ENCODE results near the gene DEK. TPM values are rescaled to one million over a fixed set of nuclear protein-coding genes. Genes with fewer than 3 reads are reported as not detected.

DEK gene
- total and polyA plus RNA-seq, 4 experiments from 2014 or later: 56.4 to 131 (median 110) TPM

DNA sequence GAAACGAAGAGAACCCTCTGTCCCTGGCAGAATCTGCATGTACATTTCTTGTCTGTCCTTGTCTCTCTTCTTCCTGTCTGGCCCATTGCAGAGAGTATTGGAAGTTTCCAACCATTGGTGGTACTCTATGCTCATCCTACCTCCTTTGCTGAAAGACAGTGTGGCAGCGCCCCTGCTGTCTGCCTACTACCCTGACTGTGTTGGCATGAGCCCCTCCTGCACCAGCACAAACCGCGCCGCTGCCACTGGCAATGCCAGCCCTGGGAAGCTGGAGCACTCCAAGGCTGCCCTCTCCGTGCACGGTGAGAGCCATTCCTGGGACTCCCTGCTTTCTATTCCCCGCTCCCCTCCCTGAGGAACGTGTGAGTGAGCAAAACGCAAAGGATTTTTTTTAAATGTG lies 76.6 kb downstream of the DEK start:
- Mint-ChIP-seq H3K27me3 (no peaks in the 10 kb centered on the region), H3K4me3 (no peak overlapping the region), H3K27ac (no peak overlapping the region), H3K9me3 (no peaks in the 10 kb centered on the region), H3K4me1 (no peaks in the 10 kb centered on the region), H3K36me3 (peaks cover 50 to 55% of the 10 kb centered on the region in 2 donors)
- H3K4me3 ChIP-seq (ENCODE audit: low read length in 2 of 2): no peak overlapping the region
- H3K9me3 ChIP-seq (ENCODE audit: control insufficient read depth in 1 of 2, low read length in 2 of 2): no peaks in the 10 kb centered on the region
- no peak overlapping the region for H3K27ac ChIP-seq (ENCODE audit: low read depth, low read length)
- intact Hi-C loops (cut with micrococcal nuclease): no loop called here
- ChIA-PET POLR2A (ENCODE audit: partially characterized antibody) (no interaction called here), CTCF (ENCODE audit: partially characterized antibody) (no interaction called here)
- H3K4me1 ChIP-seq (ENCODE audit: insufficient read depth, low read length): no peaks in the 10 kb centered on the region
- H3K27me3 ChIP-seq (ENCODE audit: insufficient read depth, low read length): no peaks in the 10 kb centered on the region
- no peak for DNase-seq
- no peaks in the 10 kb centered on the region for H3K36me3 ChIP-seq (ENCODE audit: insufficient read depth, low read length)

- Histone ChIP-seq H3K4me3 (ENCODE audit: low read length in 2 of 2) (no peak overlapping the region), H3K4me1 (ENCODE audit: insufficient read depth, low read length) (no peaks in the 10 kb centered on the region), H3K27ac (ENCODE audit: low read depth, low read length) (no peak overlapping the region), H3K27me3 (ENCODE audit: insufficient read depth, low read length) (no peaks in the 10 kb centered on the region), H3K9me3 (ENCODE audit: control insufficient read depth in 1 of 2, low read length in 2 of 2) (no peaks in the 10 kb centered on the region), H3K36me3 (ENCODE audit: insufficient read depth, low read length) (no peaks in the 10 kb centered on the region)
- intact Hi-C loops (cut with micrococcal nuclease): no loop called here
- no peak for DNase-seq
- ChIA-PET POLR2A (ENCODE audit: partially characterized antibody) (no interaction called here), CTCF (ENCODE audit: partially characterized antibody) (no interaction called here)
- peaks cover 0 to 2% (median 0%) of the 10 kb centered on the region in 4 donors for H3K4me1 Mint-ChIP-seq
- no peaks in the 10 kb centered on the region for H3K9me3 Mint-ChIP-seq
- no peak overlapping the region for H3K27ac Mint-ChIP-seq
- no peaks in the 10 kb centered on the region for H3K27me3 Mint-ChIP-seq
- H3K36me3 Mint-ChIP-seq: peaks cover 47 to 57% of the 10 kb centered on the region in 2 donors
- H3K4me3 Mint-ChIP-seq: no peak overlapping the region
Observed at GRCh38 chr6:18186540-18187250, 77.6 kb downstream of the DEK start.

DNA sequence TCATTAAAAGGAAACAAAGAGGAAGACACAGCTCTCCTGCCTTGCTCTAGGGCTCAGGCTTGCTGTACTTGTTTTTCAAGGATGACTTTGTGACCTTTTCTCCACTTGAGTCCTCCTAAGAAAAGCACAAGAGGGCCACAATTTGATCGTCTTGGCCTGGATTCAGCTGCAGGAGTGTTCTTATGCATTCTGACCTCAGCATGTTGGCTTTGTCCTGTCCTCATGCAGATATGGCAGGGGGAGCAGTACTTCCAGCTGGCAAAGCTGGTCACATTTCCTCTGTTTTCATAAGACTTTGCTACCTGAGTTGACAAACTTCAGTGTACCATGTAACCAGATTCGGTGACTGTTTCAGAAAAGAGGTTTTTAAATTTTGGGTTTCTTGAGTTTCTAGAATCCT lies 78.3 kb downstream of the DEK start:
- Mint-ChIP-seq H3K9me3 (no peaks in the 10 kb centered on the region), H3K36me3 (peaks cover 41 to 54% of the 10 kb centered on the region in 2 donors), H3K4me1 (peaks cover 0 to 2% (median 0%) of the 10 kb centered on the region in 4 donors), H3K4me3 (no peak overlapping the region), H3K27me3 (no peaks in the 10 kb centered on the region), H3K27ac (no peak overlapping the region)
- H3K4me1 ChIP-seq (ENCODE audit: insufficient read depth, low read length): no peaks in the 10 kb centered on the region
- no peak overlapping the region for H3K4me3 ChIP-seq (ENCODE audit: low read length in 2 of 2)
- no peaks in the 10 kb centered on the region for H3K27me3 ChIP-seq (ENCODE audit: insufficient read depth, low read length)
- H3K36me3 ChIP-seq (ENCODE audit: insufficient read depth, low read length): no peaks in the 10 kb centered on the region
- no peak overlapping the region for H3K27ac ChIP-seq (ENCODE audit: low read depth, low read length)
- no peak for DNase-seq
- H3K9me3 ChIP-seq (ENCODE audit: control insufficient read depth in 1 of 2, low read length in 2 of 2): no peaks in the 10 kb centered on the region
- ChIA-PET POLR2A (ENCODE audit: partially characterized antibody) (no interaction called here), CTCF (ENCODE audit: partially characterized antibody) (no interaction called here)
- intact Hi-C loops (cut with micrococcal nuclease): no loop called here

DNA sequence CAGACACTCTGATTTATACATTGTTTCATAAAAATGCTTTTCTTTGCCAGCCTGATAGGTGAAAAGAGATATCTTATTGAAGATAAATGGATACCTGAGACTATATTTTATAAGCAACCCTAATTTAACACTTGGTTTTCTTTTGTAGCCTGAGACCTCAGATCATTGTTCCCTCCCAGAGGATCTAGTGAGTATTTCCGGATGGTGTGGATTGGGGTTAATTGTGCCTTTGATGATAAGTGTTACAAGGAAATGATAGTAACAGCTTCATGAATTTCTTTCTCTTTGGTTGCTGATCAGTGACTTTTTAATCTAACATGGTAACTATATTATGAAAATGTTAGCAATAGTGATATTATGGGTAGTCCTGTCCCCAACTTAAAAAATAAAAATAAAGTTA lies 78.7 kb downstream of the DEK start:
- Histone ChIP-seq H3K4me1 (ENCODE audit: insufficient read depth, low read length) (no peaks in the 10 kb centered on the region), H3K36me3 (ENCODE audit: insufficient read depth, low read length) (no peaks in the 10 kb centered on the region), H3K27ac (ENCODE audit: low read depth, low read length) (no peak overlapping the region), H3K27me3 (ENCODE audit: insufficient read depth, low read length) (no peaks in the 10 kb centered on the region), H3K4me3 (ENCODE audit: low read length in 2 of 2) (no peak overlapping the region), H3K9me3 (ENCODE audit: control insufficient read depth in 1 of 2, low read length in 2 of 2) (no peaks in the 10 kb centered on the region)
- ChIA-PET CTCF (ENCODE audit: partially characterized antibody) (no interaction called here), POLR2A (ENCODE audit: partially characterized antibody) (no interaction called here)
- H3K36me3 Mint-ChIP-seq: peaks cover 43 to 57% of the 10 kb centered on the region in 2 donors
- H3K27me3 Mint-ChIP-seq: no peaks in the 10 kb centered on the region
- no peak overlapping the region for H3K27ac Mint-ChIP-seq
- H3K4me3 Mint-ChIP-seq: no peak overlapping the region
- H3K4me1 Mint-ChIP-seq: peaks cover 0 to 2% (median 0%) of the 10 kb centered on the region in 4 donors
- no peak for DNase-seq
- intact Hi-C loops (cut with micrococcal nuclease): no loop called here
- H3K9me3 Mint-ChIP-seq: no peaks in the 10 kb centered on the region

GRCh38 chr6:18183766-18184165 lies 80.6 kb downstream of the DEK start:
- H3K36me3 Mint-ChIP-seq: peaks cover 45 to 57% of the 10 kb centered on the region in 2 donors

DNA sequence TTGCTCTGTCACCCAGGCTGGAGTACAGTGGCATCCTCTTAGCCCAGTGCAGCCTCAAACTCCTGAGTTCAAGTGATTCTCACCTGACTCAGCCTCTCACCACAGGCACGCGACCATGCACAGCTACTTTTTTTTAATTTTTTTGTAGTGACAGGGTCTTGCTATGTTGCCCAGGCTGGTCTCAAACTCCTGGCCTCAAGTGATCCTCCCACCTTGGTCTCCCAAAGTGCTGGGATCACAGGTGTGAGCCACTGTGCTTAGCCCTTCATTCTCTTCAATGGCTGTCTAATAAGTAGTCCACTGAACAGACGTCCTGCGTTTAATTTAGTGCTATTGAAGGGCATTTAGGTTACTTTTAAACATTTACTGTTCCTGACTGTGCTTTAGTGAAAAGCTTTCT lies 81.8 kb downstream of the DEK start:
- no peaks in the 10 kb centered on the region for H3K9me3 ChIP-seq (ENCODE audit: control insufficient read depth in 1 of 2, low read length in 2 of 2)
- no peak for DNase-seq
- Mint-ChIP-seq H3K9me3 (no peaks in the 10 kb centered on the region), H3K36me3 (peaks cover 47 to 52% of the 10 kb centered on the region in 2 donors), H3K4me3 (no peak overlapping the region), H3K4me1 (peaks cover 0 to 3% (median 1%) of the 10 kb centered on the region in 4 donors), H3K27me3 (no peaks in the 10 kb centered on the region), H3K27ac (no peak overlapping the region)
- ChIA-PET POLR2A (ENCODE audit: partially characterized antibody) (no interaction called here), CTCF (ENCODE audit: partially characterized antibody) (no interaction called here)
- no peaks in the 10 kb centered on the region for H3K36me3 ChIP-seq (ENCODE audit: insufficient read depth, low read length)
- intact Hi-C loops (cut with micrococcal nuclease): no loop called here
- H3K4me1 ChIP-seq (ENCODE audit: insufficient read depth, low read length): no peaks in the 10 kb centered on the region
- no peak overlapping the region for H3K4me3 ChIP-seq (ENCODE audit: low read length in 2 of 2)
- H3K27ac ChIP-seq (ENCODE audit: low read depth, low read length): no peak overlapping the region
- no peaks in the 10 kb centered on the region for H3K27me3 ChIP-seq (ENCODE audit: insufficient read depth, low read length)

More at GRCh38 chr6:18183766-18184165, 80.6 kb downstream of the DEK start:
- Histone ChIP-seq H3K27ac (ENCODE audit: low read depth, low read length) (no peak overlapping the region), H3K27me3 (ENCODE audit: insufficient read depth, low read length) (no peaks in the 10 kb centered on the region), H3K4me3 (ENCODE audit: low read length in 2 of 2) (no peak overlapping the region), H3K36me3 (ENCODE audit: insufficient read depth, low read length) (no peaks in the 10 kb centered on the region), H3K4me1 (ENCODE audit: insufficient read depth, low read length) (no peaks in the 10 kb centered on the region), H3K9me3 (ENCODE audit: control insufficient read depth in 1 of 2, low read length in 2 of 2) (no peaks in the 10 kb centered on the region)
- no peak for DNase-seq
- Mint-ChIP-seq H3K27me3 (no peaks in the 10 kb centered on the region), H3K4me3 (no peak overlapping the region), H3K9me3 (no peaks in the 10 kb centered on the region), H3K27ac (no peak overlapping the region), H3K4me1 (peaks cover 0 to 2% (median under 1%) of the 10 kb centered on the region in 4 donors)
- ChIA-PET POLR2A (ENCODE audit: partially characterized antibody) (no interaction called here), CTCF (ENCODE audit: partially characterized antibody) (no interaction called here)
- intact Hi-C loops (cut with micrococcal nuclease): no loop called here

GRCh38 chr6:18179770-18180356 lies 84.5 kb downstream of the DEK start:
- no peak overlapping the region for H3K4me3 Mint-ChIP-seq
- Histone ChIP-seq H3K4me1 (ENCODE audit: insufficient read depth, low read length) (no peaks in the 10 kb centered on the region), H3K4me3 (ENCODE audit: low read length in 2 of 2) (no peak overlapping the region), H3K27ac (ENCODE audit: low read depth, low read length) (no peak overlapping the region), H3K36me3 (ENCODE audit: insufficient read depth, low read length) (no peaks in the 10 kb centered on the region), H3K9me3 (ENCODE audit: control insufficient read depth in 1 of 2, low read length in 2 of 2) (no peaks in the 10 kb centered on the region), H3K27me3 (ENCODE audit: insufficient read depth, low read length) (no peaks in the 10 kb centered on the region)
- intact Hi-C loops (cut with micrococcal nuclease): no loop called here
- no peaks in the 10 kb centered on the region for H3K9me3 Mint-ChIP-seq
- POLR2A ChIA-PET (ENCODE audit: partially characterized antibody): no interaction called here
- H3K4me1 Mint-ChIP-seq: peaks cover 0 to 19% (median 8%) of the 10 kb centered on the region in 4 donors
- DNase-seq: no peak
- H3K36me3 Mint-ChIP-seq: peaks cover 47 to 61% of the 10 kb centered on the region in 2 donors
- H3K27me3 Mint-ChIP-seq: no peaks in the 10 kb centered on the region
- CTCF ChIA-PET (ENCODE audit: partially characterized antibody): no interaction called here
- H3K27ac Mint-ChIP-seq: no peak overlapping the region
